ENCODE measurements around the gene FOXI2. TPM values are rescaled to one million over a fixed set of nuclear protein-coding genes. Genes with fewer than 3 reads are reported as not detected.

The FOXI2 gene
- 0.36 TPM for polyA plus RNA-seq (ENCODE audit: insufficient read length)

- no peak for DNase-seq
Measured at GRCh38 chr10:127736915-127737562, at the start of gene FOXI2. FOXI2 (plus strand) TSS chr10:127737185; CDS start chr10:127737274, 89 bp downstream.

GRCh38 chr10:127687548-127687947 is 49.4 kb upstream of the FOXI2 start:
- no peak for DNase-seq

- DNase-seq, result peak; percentile 20
Measured at GRCh38 chr10:127690176-127690835, 46.7 kb upstream of the FOXI2 start.

DNA sequence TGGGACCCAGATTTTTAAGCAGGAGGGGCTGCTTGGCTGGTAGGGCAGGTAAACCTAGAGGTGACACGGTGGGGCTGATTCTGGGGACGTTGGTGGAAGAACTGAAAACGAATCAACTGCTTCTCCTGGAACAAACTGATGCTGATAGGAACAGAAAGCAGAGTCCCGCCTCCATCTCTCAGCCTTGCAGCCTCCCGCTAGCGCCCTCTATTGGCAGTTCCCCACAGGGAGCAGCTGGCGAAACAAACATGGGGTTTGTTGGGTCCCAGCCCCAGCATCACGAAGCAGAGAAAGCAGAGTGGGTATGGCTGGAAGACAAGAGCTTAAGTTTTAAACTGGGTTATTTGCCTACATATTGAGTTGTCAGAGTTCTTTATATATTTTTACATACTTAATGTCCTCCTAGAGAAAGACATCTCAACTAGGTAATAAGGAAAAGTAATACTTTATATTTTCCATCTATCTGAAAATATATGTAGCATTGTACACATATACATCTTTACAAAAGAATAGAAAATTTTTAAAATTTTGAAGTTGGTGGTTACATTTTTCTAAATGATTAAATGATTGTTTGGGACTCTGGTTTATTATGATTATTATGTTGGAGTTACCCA is 42.3 kb upstream of the FOXI2 start:
- no peak for DNase-seq

DNA sequence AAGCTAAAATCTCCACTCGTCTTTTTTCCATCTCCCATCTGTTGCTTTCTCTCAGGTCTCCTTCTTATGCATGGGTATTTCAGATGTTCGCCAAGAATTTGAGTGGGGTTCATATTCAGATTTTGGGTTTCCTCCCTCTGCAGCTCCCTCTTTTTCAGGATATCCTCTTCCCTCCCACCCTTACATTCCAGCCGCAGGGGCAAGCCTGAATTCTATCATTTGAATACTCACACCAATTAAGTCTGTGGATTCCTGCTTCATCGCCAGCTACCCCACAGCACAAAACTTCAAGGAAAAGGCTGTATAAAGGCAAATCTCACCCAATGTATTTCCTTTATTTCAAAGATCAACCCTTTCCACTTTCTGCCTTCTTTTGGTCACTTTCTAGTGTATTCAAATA is 41.6 kb upstream of the FOXI2 start:
- no peak for DNase-seq

DNA sequence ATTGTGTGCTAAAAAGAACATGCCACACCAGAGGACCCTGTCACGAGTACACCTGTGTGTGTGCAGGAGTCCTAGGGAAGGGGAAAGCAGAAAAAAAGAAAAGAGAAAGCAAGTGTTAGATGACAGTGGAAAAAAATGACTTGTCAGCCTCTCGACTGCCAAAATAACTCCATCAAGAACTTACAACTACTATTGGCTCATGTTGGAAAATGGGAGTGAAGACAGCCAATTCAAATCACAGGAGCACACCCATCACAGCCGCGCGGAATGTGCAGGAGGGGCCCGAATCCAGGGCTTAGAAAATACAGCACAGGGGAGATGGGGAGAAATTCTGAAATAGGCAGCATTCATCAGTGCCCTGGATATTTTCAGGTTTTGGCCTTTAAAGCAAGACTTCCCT is 38.1 kb upstream of the FOXI2 start:
- peak; percentile 42 for DNase-seq

GRCh38 chr10:127699311-127699710 is 37.7 kb upstream of the FOXI2 start:
- no peak for DNase-seq

GRCh38 chr10:127702271-127702670 is 34.7 kb upstream of the FOXI2 start:
- no peak for DNase-seq

DNA sequence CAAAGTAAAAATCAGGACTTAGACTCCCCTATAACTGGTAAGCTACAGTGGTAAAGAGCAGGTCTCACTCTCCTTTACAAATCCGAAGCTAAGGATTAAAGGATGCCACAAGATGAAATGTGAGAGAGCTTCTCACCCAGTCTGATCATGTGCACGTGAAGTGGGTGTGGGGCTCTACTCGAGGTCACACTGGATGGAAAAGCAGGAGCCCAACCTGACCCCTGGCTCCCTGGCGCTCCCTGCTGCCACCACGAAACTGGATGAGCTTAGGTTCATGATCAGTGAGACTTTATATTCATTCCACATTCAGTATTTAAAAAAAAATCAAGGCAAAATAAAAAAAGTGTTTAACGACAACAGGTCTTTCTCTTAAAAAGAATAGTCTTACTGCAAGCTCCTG is 21.7 kb upstream of the FOXI2 start:
- DNase-seq, result no peak

- DNase-seq, result no peak
Measured at GRCh38 chr10:127715782-127716378, 21.1 kb upstream of the FOXI2 start.

DNA sequence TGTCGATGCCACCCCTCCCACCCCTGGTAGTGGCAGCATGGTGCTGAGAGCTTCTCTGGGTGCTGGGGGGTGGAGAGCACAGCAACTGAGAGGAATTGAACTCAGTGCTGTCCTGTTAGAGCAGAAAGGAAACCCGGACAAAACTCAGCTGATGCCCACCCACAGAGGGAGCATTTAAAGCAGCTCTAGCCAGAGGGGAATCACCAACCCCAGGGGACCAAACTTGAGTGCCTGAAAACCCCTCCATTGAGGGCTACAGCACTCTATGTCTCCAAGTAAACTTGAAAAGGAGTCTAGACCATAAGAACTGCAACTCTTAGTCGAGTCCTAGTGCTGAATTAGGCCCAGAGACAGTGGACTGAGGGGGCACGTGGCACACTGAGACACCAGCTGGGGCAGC is 16.8 kb upstream of the FOXI2 start:
- DNase-seq, result no peak

DNA sequence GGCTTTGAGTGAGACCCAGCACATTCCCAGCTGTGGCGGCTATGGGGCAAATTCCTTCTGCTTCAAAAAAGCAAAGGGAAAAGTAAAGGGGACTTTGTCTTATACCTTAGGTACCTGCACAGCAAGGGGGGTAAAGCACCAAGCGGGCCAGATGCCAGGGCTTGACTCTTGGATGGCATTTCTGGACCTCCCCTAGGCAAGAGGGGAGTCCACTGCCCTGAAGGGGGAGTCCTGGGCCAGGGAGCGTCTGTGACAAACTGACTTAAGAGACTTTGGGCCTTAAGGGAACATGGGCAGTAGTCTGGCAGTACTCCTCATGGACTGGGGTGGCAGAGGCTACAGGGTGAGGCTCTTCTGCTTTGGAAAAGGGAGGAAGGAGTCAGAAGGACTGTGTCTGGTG is 16.1 kb upstream of the FOXI2 start:
- no peak for DNase-seq

DNA sequence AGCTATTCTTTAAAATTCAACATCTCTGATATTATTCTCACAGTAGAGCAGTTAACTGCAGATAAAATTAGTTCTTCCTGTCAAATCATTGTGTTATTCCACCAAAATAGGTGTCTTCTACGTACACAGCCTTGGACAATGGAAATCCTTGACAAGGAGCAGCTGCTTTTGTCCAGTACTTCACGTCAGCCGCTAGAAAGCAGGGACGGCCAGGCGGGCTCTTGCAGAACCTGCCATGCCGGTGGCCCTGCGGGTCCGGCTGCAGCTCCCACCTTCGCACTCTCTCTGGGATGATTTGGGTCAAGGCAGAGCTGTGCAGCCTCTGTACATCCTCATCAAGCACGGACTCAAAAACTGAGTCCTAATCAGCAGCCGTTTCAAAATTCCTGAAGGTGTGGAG is 2.2 kb upstream of the FOXI2 start:
- no peak for DNase-seq

DNA sequence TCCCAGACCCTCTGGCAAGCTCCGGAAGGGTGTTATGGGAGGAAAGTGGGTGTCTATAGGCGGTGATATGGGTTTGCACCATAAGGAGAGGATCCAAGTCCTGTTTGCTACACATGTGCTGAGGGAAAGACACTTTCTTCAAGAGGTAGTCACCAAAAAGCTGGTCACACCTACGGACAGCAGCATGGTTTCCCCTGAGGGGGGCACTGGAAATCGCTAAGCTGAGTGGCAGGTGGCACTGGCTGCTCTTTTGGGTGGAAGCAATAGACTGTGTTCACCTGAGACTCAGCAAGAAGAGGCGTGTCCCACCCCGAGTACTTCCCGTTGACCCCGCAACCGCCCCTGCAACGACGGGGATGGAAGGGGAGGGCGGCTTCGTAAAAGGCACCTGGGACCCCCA is 1.8 kb upstream of the FOXI2 start:
- DNase-seq, result no peak

- no peak for DNase-seq
Measured at GRCh38 chr10:127735723-127736221, 1.2 kb upstream of the FOXI2 start.

- no peak for DNase-seq
Measured at GRCh38 chr10:127736222-127736914, 617 bp upstream of the FOXI2 start.

- DNase-seq, result no peak
Measured at GRCh38 chr10:127737563-127738511, 852 bp downstream of the FOXI2 start.

DNA sequence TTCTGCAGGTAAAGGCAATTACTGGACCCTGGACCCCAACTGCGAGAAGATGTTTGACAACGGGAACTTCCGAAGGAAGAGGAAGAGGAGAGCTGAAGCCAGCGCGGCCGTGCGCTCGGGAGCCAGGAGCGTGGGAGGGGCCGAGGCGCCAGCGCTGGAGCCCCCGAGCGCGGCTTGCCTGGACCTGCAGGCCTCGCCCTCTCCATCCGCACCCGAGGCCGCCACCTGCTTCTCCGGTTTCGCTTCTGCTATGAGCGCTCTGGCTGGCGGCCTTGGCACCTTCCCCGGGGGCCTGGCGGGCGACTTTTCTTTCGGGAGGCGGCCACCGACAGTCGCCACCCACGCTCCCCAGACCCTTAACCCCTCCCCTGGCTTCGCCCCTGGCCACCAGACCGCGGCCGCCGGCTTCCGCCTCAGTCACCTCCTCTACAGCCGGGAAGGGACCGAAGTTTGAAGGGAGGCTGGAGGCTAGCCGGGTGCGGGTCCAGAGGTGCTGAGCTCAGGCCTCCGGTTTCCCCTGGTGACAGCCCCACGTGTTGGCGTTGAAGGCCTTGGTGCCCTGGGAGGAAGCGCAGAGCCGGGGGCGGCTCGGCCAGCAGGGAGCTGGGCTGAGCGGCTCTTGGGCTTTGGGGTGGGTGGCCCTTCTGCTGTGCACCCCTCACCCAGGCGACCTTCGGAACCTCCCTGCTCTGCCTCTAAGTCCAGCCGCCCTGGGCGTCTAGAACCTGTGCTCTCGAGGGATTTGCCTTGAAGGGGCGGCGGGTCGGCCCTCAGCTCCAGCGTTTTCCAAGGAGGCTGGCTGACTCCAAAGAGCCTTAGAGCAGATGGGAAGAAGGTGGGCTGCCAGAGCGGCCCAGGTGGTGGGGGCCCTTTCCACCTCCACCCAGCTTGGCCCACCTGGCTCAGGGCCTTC is 1.8 kb downstream of the FOXI2 start:
- no peak for DNase-seq

DNA sequence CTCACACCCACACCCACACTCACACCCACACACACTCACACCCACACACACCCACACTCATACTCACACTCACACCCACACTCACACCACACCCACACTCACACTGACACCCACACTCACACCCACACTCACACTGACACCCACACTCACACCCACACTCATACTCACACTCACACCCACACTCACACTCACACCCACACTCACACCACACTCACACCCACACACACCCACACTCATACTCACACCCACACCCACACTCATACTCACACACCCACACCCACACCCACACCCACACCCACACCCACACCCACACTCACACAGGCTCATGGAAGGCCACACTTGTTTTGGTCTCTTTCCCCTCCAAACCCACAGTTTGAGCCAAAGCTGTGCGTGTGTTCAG is 2.9 kb downstream of the FOXI2 start:
- DNase-seq, result no peak

GRCh38 chr10:127740596-127740995 is 3.6 kb downstream of the FOXI2 start:
- no peak for DNase-seq

- no peak for DNase-seq
Measured at GRCh38 chr10:127743205-127743604, 6.2 kb downstream of the FOXI2 start.
